H9 (cell line): ENCODE results near the gene PTPRH. TPM values are rescaled to one million over a fixed set of nuclear protein-coding genes. Genes with fewer than 3 reads are reported as not detected.

ENCODE experiments used
- DNase-seq: peaks from one replicate; pipeline ENCODE4 v3.0.0-alpha.2; 2017
- H2AFZ ChIP-seq: one replicate; pipeline ENCODE4 v1.6.1; 2013; ENCODE audit warnings: mild to moderate bottlenecking, low read length, control low read depth, moderate library complexity
- H2AK5ac ChIP-seq: 2 replicates; pipeline ENCODE4 v1.6.1; 2013; ENCODE audit warnings: low read length, control low read depth, mixed read lengths; ENCODE audit not compliant: insufficient read length
- H2BK120ac ChIP-seq: one replicate; pipeline ENCODE4 v1.6.1; 2013; ENCODE audit warnings: low read depth, mild to moderate bottlenecking, low read length, control low read depth, inconsistent platforms; ENCODE audit not compliant: poor library complexity, severe bottlenecking
- H2BK12ac ChIP-seq: 2 replicates; pipeline ENCODE4 v1.6.1; 2013; ENCODE audit warnings: low read length, control low read depth, mixed read lengths, low read depth; ENCODE audit not compliant: insufficient read length
- H2BK15ac ChIP-seq: 2 replicates; pipeline ENCODE4 v1.6.1; 2013; ENCODE audit warnings: low read depth, low read length, control low read depth
- H2BK20ac ChIP-seq: one replicate; pipeline ENCODE4 v1.6.1; 2013; ENCODE audit warnings: low read depth, mild to moderate bottlenecking, low read length, control low read depth, inconsistent platforms; ENCODE audit not compliant: poor library complexity, severe bottlenecking
- H2BK5ac ChIP-seq: 2 replicates; pipeline ENCODE4 v1.6.1; 2013; ENCODE audit warnings: low read length, control low read depth, mixed read lengths; ENCODE audit not compliant: insufficient read length
- H3K14ac ChIP-seq: 2 replicates; pipeline ENCODE4 v1.6.1; 2013; ENCODE audit warnings: low read length, control low read depth; ENCODE audit not compliant: insufficient read depth
- H3K18ac ChIP-seq: 2 replicates; pipeline ENCODE4 v1.6.1; 2013; ENCODE audit warnings: low read depth, mild to moderate bottlenecking, mixed read lengths, low read length, control low read depth; ENCODE audit not compliant: insufficient read length
- H3K23ac ChIP-seq: 2 replicates; pipeline ENCODE4 v1.6.1; 2013; ENCODE audit warnings: low read length, control low read depth, mixed read lengths, low read depth; ENCODE audit not compliant: insufficient read length
- H3K23me2 ChIP-seq: 2 replicates; pipeline ENCODE4 v1.6.1; 2013; ENCODE audit warnings: low read depth, mild to moderate bottlenecking, mixed read lengths, low read length, control low read depth; ENCODE audit not compliant: insufficient read length, poor library complexity, severe bottlenecking
- H3K27ac ChIP-seq: 2 replicates; pipeline ENCODE4 v1.5.1; 2013; ENCODE audit warnings: low read length, control low read depth, mixed read lengths, low read depth; ENCODE audit not compliant: insufficient read length
- H3K27me3 ChIP-seq: 2 replicates; pipeline ENCODE4 v1.6.1; 2013; ENCODE audit warnings: low read length, control low read depth, inconsistent platforms; ENCODE audit not compliant: insufficient read depth
- H3K4ac ChIP-seq: 2 replicates; pipeline ENCODE4 v1.6.1; 2013; ENCODE audit warnings: low read depth, mild to moderate bottlenecking, control low read depth, inconsistent platforms, low read length, moderate library complexity
- H3K4me1 ChIP-seq: 2 replicates; pipeline ENCODE4 v1.6.1; 2013; ENCODE audit warnings: low read length, control low read depth, inconsistent platforms; ENCODE audit not compliant: insufficient read depth
- H3K4me2 ChIP-seq: 2 replicates; pipeline ENCODE4 v1.6.1; 2013; ENCODE audit warnings: low read length, control low read depth, mixed read lengths; ENCODE audit not compliant: insufficient read length, insufficient read depth
- H3K56ac ChIP-seq: 2 replicates; pipeline ENCODE4 v1.6.1; 2013; ENCODE audit warnings: low read depth, mild to moderate bottlenecking, mixed read lengths, low read length, control low read depth; ENCODE audit not compliant: insufficient read length
- H3K79me1 ChIP-seq: 2 replicates; pipeline ENCODE4 v1.6.1; 2013; ENCODE audit warnings: low read depth, mild to moderate bottlenecking, moderate library complexity, low read length, control low read depth, inconsistent platforms; ENCODE audit not compliant: insufficient read depth, poor library complexity, severe bottlenecking
- H3K79me2 ChIP-seq: 2 replicates; pipeline ENCODE4 v1.6.1; 2013; ENCODE audit warnings: low read length, control low read depth, inconsistent platforms; ENCODE audit not compliant: insufficient read depth
- H3K9ac ChIP-seq: 2 replicates; pipeline ENCODE4 v1.6.1; 2013; ENCODE audit warnings: low read length, control low read depth, mixed read lengths; ENCODE audit not compliant: insufficient read length; ENCODE audit errors: extremely low read depth
- H3K9me3 ChIP-seq: one replicate; pipeline ENCODE4 v1.6.1; 2013; ENCODE audit warnings: low read depth, low read length, inconsistent platforms; ENCODE audit not compliant: control insufficient read depth
- H3T11ph ChIP-seq: one replicate; pipeline ENCODE4 v1.6.1; 2013; ENCODE audit warnings: mild to moderate bottlenecking, low read length, control low read depth, inconsistent platforms
- H4K20me1 ChIP-seq: one replicate; pipeline ENCODE4 v1.6.1; 2013; ENCODE audit not compliant: control insufficient read depth, insufficient read length, insufficient read depth
- H4K5ac ChIP-seq: 2 replicates; pipeline ENCODE4 v1.6.1; 2013; ENCODE audit warnings: low read depth, mild to moderate bottlenecking, mixed read lengths, low read length, control low read depth; ENCODE audit not compliant: insufficient read length
- H4K8ac ChIP-seq: replicated peaks from 2 replicates; pipeline ENCODE4 v1.6.1; 2013; ENCODE audit warnings: low read length, control low read depth, mixed read lengths, low read depth; ENCODE audit not compliant: insufficient read length
- H4K91ac ChIP-seq: 2 replicates; pipeline ENCODE4 v1.6.1; 2013; ENCODE audit warnings: low read depth, mild to moderate bottlenecking, moderate library complexity, mixed read lengths, low read length, control low read depth; ENCODE audit not compliant: insufficient read length
- H3K27ac Mint-ChIP-seq, 3 experiments: 2 replicates in 2 of 3; 3 replicates in 1 of 3; pipeline ENCODE4 v1.8.0; 2020 to 2021; ENCODE audit warnings: mixed read lengths in 3 of 3, mild to moderate bottlenecking in 1 of 3, moderate library complexity in 1 of 3
- H3K27me3 Mint-ChIP-seq: 2 replicates; pipeline ENCODE4 v1.8.0; 2021; ENCODE audit warnings: low read depth, mild to moderate bottlenecking, moderate library complexity, mixed read lengths
- H3K36me3 Mint-ChIP-seq, 3 experiments: 2 replicates in 2 of 3; 3 replicates in 1 of 3; pipeline ENCODE4 v1.8.0; 2020 to 2021; ENCODE audit warnings: low read depth in 3 of 3, mixed read lengths in 3 of 3; ENCODE audit not compliant: insufficient read depth in 1 of 3
- H3K4me1 Mint-ChIP-seq, 2 experiments: 2 replicates each; pipeline ENCODE4 v1.8.0; 2020; ENCODE audit warnings: mixed read lengths in 2 of 2
- H3K4me3 Mint-ChIP-seq, 2 experiments: 2 replicates in 1 of 2; 3 replicates in 1 of 2; pipeline ENCODE4 v1.8.0; 2020 to 2021; ENCODE audit warnings: mild to moderate bottlenecking in 2 of 2, mixed read lengths in 2 of 2, moderate library complexity in 1 of 2
- H3K9me3 Mint-ChIP-seq, 2 experiments: 2 replicates in 1 of 2; 3 replicates in 1 of 2; pipeline ENCODE4 v1.8.0; 2020; ENCODE audit warnings: mild to moderate bottlenecking in 2 of 2, mixed read lengths in 2 of 2, moderate library complexity in 1 of 2
- CTCF ChIP-seq: fragments of 200-600 bp; sonication (generic); conservative IDR thresholded peaks from 3 replicates; pipeline ENCODE4 v1.8.0; 2021; ENCODE audit warnings: antibody characterized with exemption, mild to moderate bottlenecking
- WGBS: extraction: QIAGEN DNeasy Blood & Tissue Kit; methylation state at CpG from one replicate; pipeline ENCODE4 v1.1.7; 2013; ENCODE audit warnings: missing lambda C conversion rate, low lambda C conversion rate, mixed read lengths; ENCODE audit not compliant: insufficient read length; ENCODE audit errors: extremely low coverage; 5-methylcytosine and 5-hydroxymethylcytosine counted together
- total RNA-seq: library from RNA; stranded (reverse); gene quantifications from 2 replicates; pipeline ENCODE4 v1.2.1, GENCODE V29; 2021

PTPRH gene
- total RNA-seq, 1 experiment from 2014 or later: 0.24 TPM

DNA sequence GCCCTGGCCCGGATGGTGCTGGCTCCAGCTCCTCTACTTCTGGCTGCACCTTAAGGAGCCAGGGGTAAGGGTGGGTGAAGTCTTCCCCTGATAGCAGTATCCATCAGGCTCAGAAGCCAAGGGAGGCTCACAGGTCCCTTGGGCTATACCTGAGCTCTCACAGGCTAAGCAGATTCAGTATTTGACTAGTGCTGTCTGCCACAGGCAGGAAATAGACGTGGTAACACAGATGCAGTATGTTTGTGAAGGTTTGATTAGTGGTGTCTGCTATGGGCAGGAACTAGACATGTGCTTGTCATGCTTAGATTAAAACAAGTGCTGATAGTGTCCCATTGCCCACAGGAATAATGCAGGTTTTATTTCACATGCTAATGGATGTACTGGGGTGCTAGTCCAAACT is 33.2 kb downstream of the PTPRH start:
- Histone ChIP-seq H4K91ac (no peak overlapping the region), H4K20me1 (no peaks in the 10 kb centered on the region), H3K23ac (no peak overlapping the region), H2AFZ (no peak overlapping the region), H3K27me3 (peaks cover 7% of the 10 kb centered on the region; the same call in 1 of the 2 replicates), H3K27ac (no peak overlapping the region), H4K5ac (no peak overlapping the region), H3K4me1 (peaks cover 2% of the 10 kb centered on the region; the same call in 1 of the 2 replicates), H3K9ac (no peak overlapping the region), H2BK20ac (no peak overlapping the region), H3T11ph (no peak overlapping the region), H3K9me3 (no peaks in the 10 kb centered on the region), H2BK120ac (no peak overlapping the region), H3K4ac (no peak overlapping the region), H3K14ac (no peak overlapping the region), H3K79me2 (no peaks in the 10 kb centered on the region), H3K18ac (no peak overlapping the region), H3K4me2 (no peak overlapping the region), H3K56ac (no peak overlapping the region), H2BK15ac (no peak overlapping the region), H2AK5ac (no peak overlapping the region), H3K23me2 (peaks cover 28% of the 10 kb centered on the region), H4K8ac (no peak overlapping the region), H2BK5ac (no peak overlapping the region), H2BK12ac (no peak overlapping the region), H3K79me1 (no peaks in the 10 kb centered on the region)
- Mint-ChIP-seq H3K36me3 (no peaks in the 10 kb centered on the region; a peak in 1 of 7 replicates), H3K4me3 (no peak overlapping the region), H3K4me1 (peaks cover 35 to 58% of the 10 kb centered on the region in 2 experiments), H3K27me3 (peaks cover 77% of the 10 kb centered on the region), H3K27ac (no peak overlapping the region), H3K9me3 (peaks cover 2 to 8% of the 10 kb centered on the region in 2 experiments; a peak in 4 of 5 replicates)
- no peak for DNase-seq
- 0 out of 3 replicates have a peak, but pooled peaks have one; percentile 12 for TF ChIP-seq CTCF
- no CpG with 5 or more reads among the region's 2 CpGs for WGBS
